GM12878 (cell line): ENCODE measurements around the gene SHISA9. TPM values are rescaled to one million over a fixed set of nuclear protein-coding genes. Genes with fewer than 3 reads are reported as not detected.
A peak's percentile ranks its signal among the peaks of the same experiment; 100 is the strongest.

Experiments
- ATAC-seq: fragments of 200-7000 bp; cut with Tn5 transposase; 3 replicates; pipeline ENCODE4 v1.9.1; 2020; ENCODE audit warnings: mild to moderate bottlenecking, moderate library complexity
- BruUV-seq: library from RNA; stranded (reverse); fragments of 400-500 nt; replicated peaks from 2 replicates; lab custom pipeline; 2021; lab: Mats Ljungman, UMichigan
- CTCF ChIA-PET: fragments of 300-600 bp; sonication (Branson Sonifier 250); formaldehyde crosslinking; extraction: SDS; loops from one replicate; lab custom pipeline; 2021; ENCODE audit warnings: inconsistent platforms; lab: Yijun Ruan, JAX
- POLR2A ChIA-PET: fragments of 350-600 bp; formaldehyde crosslinking; extraction: SDS; loops from one replicate; lab custom pipeline; 2021; ENCODE audit warnings: inconsistent platforms; lab: Charles Lee
- RAD21 ChIA-PET: fragments of 300-600 bp; sonication (Branson Sonifier 250); formaldehyde crosslinking; loops from one replicate; lab custom pipeline; 2023; ENCODE audit warnings: antibody characterized with exemption; ENCODE audit not compliant: unreplicated experiment; lab: Charles Lee
- SMC1A ChIA-PET: fragments of 300-600 bp; sonication (Branson Sonifier 250); formaldehyde crosslinking; loops from one replicate; lab custom pipeline; 2023; ENCODE audit not compliant: unreplicated experiment, uncharacterized antibody; lab: Charles Lee
- DNase-seq: peaks from one replicate; pipeline ENCODE4 v3.0.0-alpha.2; 2011; ENCODE audit warnings: low read depth, low spot score
- FAIRE-seq: peaks from 3 replicates; lab custom pipeline; 2011; peaks lifted over from hg19 to GRCh38; lab: Jason Lieb, UNC
- H2AFZ ChIP-seq: 2 replicates; pipeline ENCODE4 v1.6.0; 2011; ENCODE audit warnings: low read depth, low read length, control low read depth; ENCODE audit not compliant: control insufficient read depth
- H3K27ac ChIP-seq: 2 replicates; pipeline ENCODE4 v1.5.1; 2011; ENCODE audit warnings: control low read depth; ENCODE audit not compliant: control insufficient read depth, insufficient read depth
- H3K27me3 ChIP-seq, 2 experiments: replicated peaks in 1 of 2; 2 replicates each; pipeline versions ENCODE4 v1.6.0 to v1.6.1; 2011; ENCODE audit warnings: low read length in 1 of 2; ENCODE audit not compliant: control insufficient read depth in 2 of 2, insufficient read depth in 2 of 2
- H3K36me3 ChIP-seq, 2 experiments: 2 replicates each; pipeline ENCODE4 v1.5.1; 2011; ENCODE audit warnings: low read length in 1 of 2; ENCODE audit not compliant: control insufficient read depth in 2 of 2, insufficient read depth in 2 of 2
- H3K4me1 ChIP-seq: 2 replicates; pipeline ENCODE4 v1.6.1; 2011; ENCODE audit warnings: mild to moderate bottlenecking, low read length, moderate library complexity, mixed read lengths; ENCODE audit not compliant: control insufficient read depth, insufficient read depth
- H3K4me2 ChIP-seq: 2 replicates; pipeline ENCODE4 v1.6.0; 2011; ENCODE audit warnings: control low read depth; ENCODE audit not compliant: control insufficient read depth, insufficient read depth
- H3K4me3 ChIP-seq: fragments of 200-600 bp; sonication (generic); 2 replicates; pipeline ENCODE4 v1.5.1; 2016
- H3K79me2 ChIP-seq: 2 replicates; pipeline ENCODE4 v1.6.0; 2011; ENCODE audit warnings: low read length; ENCODE audit not compliant: control insufficient read depth, insufficient read depth
- H3K9ac ChIP-seq: 2 replicates; pipeline ENCODE4 v1.8.0; 2011; ENCODE audit warnings: low read length, control low read depth, mixed read lengths; ENCODE audit not compliant: control insufficient read depth, insufficient read depth
- H3K9me3 ChIP-seq: replicated peaks from 3 replicates; pipeline ENCODE4 v1.5.1; 2011; ENCODE audit warnings: mild to moderate bottlenecking, low read length; ENCODE audit not compliant: control insufficient read depth, insufficient read depth
- H4K20me1 ChIP-seq: 2 replicates; pipeline ENCODE4 v1.6.0; 2011; ENCODE audit not compliant: control insufficient read depth, insufficient read depth
- CEBPB ChIP-seq, 2 experiments: fragments of 150-350 bp in 1 of 2; IDR thresholded peaks; 2 replicates each; pipeline ENCODE4 v1.6.1; 2012 to 2014; ENCODE audit warnings: low read depth in 2 of 2, low read length in 2 of 2, borderline replicate concordance in 1 of 2, inconsistent platforms in 1 of 2
- CHD2 ChIP-seq: IDR thresholded peaks from 2 replicates; pipeline ENCODE4 v1.6.1; 2011; ENCODE audit warnings: low read depth, low read length, improper control_type of control experiment, borderline replicate concordance
- MLLT1 ChIP-seq: fragments of 450-650 bp; IDR thresholded peaks from 2 replicates; pipeline ENCODE4 v1.6.1; 2016; ENCODE audit warnings: mild to moderate bottlenecking
- NFXL1 ChIP-seq: fragments of 450-650 bp; IDR thresholded peaks from 2 replicates; pipeline ENCODE4 v1.6.1; 2017; ENCODE audit warnings: antibody characterized with exemption, mild to moderate bottlenecking, borderline replicate concordance
- STAT1 ChIP-seq: fragments of 450-650 bp; conservative IDR thresholded peaks from 2 replicates; pipeline ENCODE4 v1.6.1; 2014; ENCODE audit warnings: antibody characterized with exemption, mild to moderate bottlenecking
- ZNF592 ChIP-seq: fragments of 450-650 bp; IDR thresholded peaks from 2 replicates; pipeline ENCODE4 v1.6.1; 2017; ENCODE audit warnings: mild to moderate bottlenecking, moderate library complexity
- WGBS: methylation state at CpG from one replicate; pipeline ENCODE4 v1.1.6; 2016; ENCODE audit warnings: low lambda C conversion rate; ENCODE audit not compliant: insufficient replicate concordance, insufficient coverage; ENCODE audit errors: missing lambda C conversion rate; 5-methylcytosine and 5-hydroxymethylcytosine counted together
- in situ Hi-C: fragments of 300-500 bp; cut with MboI; formaldehyde crosslinking; loops from 9 replicates; pipeline ENCODE4 v1.14.3; 2018; ENCODE audit warnings: mixed read lengths
- intact Hi-C: fragments of 100-400 bp; cut with micrococcal nuclease; formaldehyde crosslinking; loops from one replicate; pipeline ENCODE4 v1.14.2; 2022; ENCODE audit not compliant: unreplicated experiment
- polyA plus RNA-seq, 11 experiments: library from polyadenylated mRNA; depleted of rRNA in 4 of 11; unstranded in 6 of 11; stranded (reverse) in 5 of 11; fragments of >200 nt; fragmentation: Nextera tagmentation in 4 of 11; fragmentation: Illumina TruSeq in 1 of 11; extraction: Ambion mirVana in 4 of 11; extraction: Trizol in 1 of 11; gene quantifications; 1 replicate in 1 of 11; 2 replicates in 10 of 11; pipeline versions ENCODE4 v1.2.1 to v1.2.3, GENCODE V29; 2011 to 2016; ENCODE audit warnings: inconsistent platforms in 2 of 11, missing spikeins in 2 of 11, low read depth in 1 of 11
- total RNA-seq, 4 experiments: library from RNA; depleted of rRNA in 3 of 4; stranded (reverse); fragments of >200 nt in 3 of 4; fragmentation: Illumina TruSeq in 1 of 4; extraction: Trizol in 1 of 4; gene quantifications; 2 replicates each; pipeline versions ENCODE4 v1.2.1 to v1.2.3, GENCODE V29; 2013 to 2021

SHISA9 gene
- total and polyA plus RNA-seq, 10 of the 15 experiments (the other 5 are each of a cell fraction or from before 2014, with no cell fraction given): 0.03 to 25.5 (median 0.07) TPM

GRCh38 chr16:13062219-13062618 lies 160.8 kb downstream of the SHISA9 start (continued):
- TF ChIP-seq ZNF592: no peak
- TF ChIP-seq, all 136 proteins: peak for 0

GRCh38 chr16:13063457-13063856 lies 162.1 kb downstream of the SHISA9 start:
- Histone ChIP-seq H3K9me3 (no peaks in the 10 kb centered on the region), H2AFZ (no peak overlapping the region), H3K4me1 (no peaks in the 10 kb centered on the region), H3K36me3 (no peaks in the 10 kb centered on the region), H4K20me1 (no peaks in the 10 kb centered on the region), H3K27me3 (no peaks in the 10 kb centered on the region), H3K27ac (no peak overlapping the region), H3K79me2 (no peaks in the 10 kb centered on the region), H3K4me2 (no peak overlapping the region), H3K4me3 (no peak overlapping the region), H3K9ac (no peak overlapping the region)
- WGBS: 69% methylated on average over 10 of the region's 10 CpGs
- CTCF ChIA-PET: no interaction called here
- RAD21 ChIA-PET: no interaction called here
- POLR2A ChIA-PET: interaction anchor here (0.6 kb wide), 1 partner anchor 136 kb away, joined by 4 read pairs; no protein-coding TSS in a partner anchor
- intact Hi-C loops: no loop called here
- FAIRE-seq (no peak), ATAC-seq (no peak), DNase-seq (no peak)
- BruUV-seq: no TSS peak
- TF ChIP-seq STAT1 (no peak), CHD2 (no peak), CEBPB (IDR thresholded peaks at IDR 0.05; ENCODE audit: borderline replicate concordance in 1 of 2, low read depth in 2 of 2, low read length in 2 of 2) (peak in 1 of 2 experiments; percentile 20; a peak in 1 of 4 replicates), NFXL1 (no peak), MLLT1 (no peak)
- in situ Hi-C loops: no loop called here
- SMC1A ChIA-PET: no interaction called here
